Liver (tissue), 9 donors: ENCODE measurements around the gene IFNGR1. TPM values are rescaled to one million over a fixed set of nuclear protein-coding genes. Genes with fewer than 3 reads are reported as not detected.
A peak's percentile ranks its signal among the peaks of the same experiment; 100 is the strongest.

Source experiments
- DNase-seq: peaks from one replicate; pipeline ENCODE4 v3.0.0-alpha.2; 2017; ENCODE audit warnings: low spot score
- H3K27ac ChIP-seq, 2 donors: one replicate each; pipeline ENCODE4 v1.7.0; 2013; ENCODE audit warnings: inconsistent platforms in 2 of 2, low read length in 2 of 2, control low read depth in 1 of 2, low read depth in 1 of 2, mild to moderate bottlenecking in 1 of 2
- H3K27me3 ChIP-seq, 4 donors: one replicate each; pipeline versions ENCODE4 v1.6.1 to v1.7.0; 2013; ENCODE audit warnings: low read length in 3 of 4, inconsistent platforms in 1 of 4, mild to moderate bottlenecking in 1 of 4, moderate library complexity in 1 of 4; ENCODE audit not compliant: control insufficient read depth in 4 of 4, insufficient read depth in 4 of 4
- H3K36me3 ChIP-seq, 4 donors: one replicate each; pipeline versions ENCODE4 v1.6.1 to v1.7.0; 2013; ENCODE audit warnings: low read length in 3 of 4, mild to moderate bottlenecking in 3 of 4, low read depth in 1 of 4, moderate library complexity in 1 of 4; ENCODE audit not compliant: control insufficient read depth in 4 of 4, insufficient read depth in 3 of 4
- H3K4me1 ChIP-seq, 4 donors: one replicate each; pipeline versions ENCODE4 v1.6.1 to v1.7.0; 2013; ENCODE audit warnings: low read length in 3 of 4, mild to moderate bottlenecking in 3 of 4, moderate library complexity in 1 of 4; ENCODE audit not compliant: control insufficient read depth in 4 of 4, insufficient read depth in 4 of 4
- H3K4me3 ChIP-seq, 3 donors: one replicate each; pipeline versions ENCODE4 v1.6.1 to v1.7.0; 2013; ENCODE audit warnings: low read length in 3 of 3, control low read depth in 1 of 3, low read depth in 1 of 3, mild to moderate bottlenecking in 1 of 3
- H3K9ac ChIP-seq, 2 donors: one replicate each; pipeline ENCODE4 v1.7.0; 2013; ENCODE audit warnings: low read length in 2 of 2, mild to moderate bottlenecking in 2 of 2, moderate library complexity in 2 of 2, control low read depth in 1 of 2, low read depth in 1 of 2
- H3K9me3 ChIP-seq, 4 donors: one replicate each; pipeline versions ENCODE4 v1.6.1 to v1.7.0; 2013; ENCODE audit warnings: low read length in 3 of 4; ENCODE audit not compliant: control insufficient read depth in 4 of 4
- EGR1 ChIP-seq, 2 donors: IDR thresholded peaks; 2 replicates each; pipeline ENCODE4 v1.6.1; 2016 to 2018; ENCODE audit warnings: antibody characterized with exemption in 2 of 2, low read depth in 2 of 2
- FOXA2 ChIP-seq: IDR thresholded peaks from 2 replicates; pipeline ENCODE4 v1.6.1; 2016; ENCODE audit warnings: antibody characterized with exemption
- GABPA ChIP-seq, 2 donors: IDR thresholded peaks in 1 of 2; conservative IDR thresholded peaks in 1 of 2; 2 replicates each; pipeline ENCODE4 v1.6.1; 2016; ENCODE audit warnings: antibody characterized with exemption in 2 of 2, mild to moderate bottlenecking in 1 of 2, moderate library complexity in 1 of 2
- HNF4A ChIP-seq, 2 donors: conservative IDR thresholded peaks; 2 replicates each; pipeline ENCODE4 v1.6.1; 2016; ENCODE audit warnings: antibody characterized with exemption in 2 of 2, mild to moderate bottlenecking in 2 of 2
- HNF4G ChIP-seq: IDR thresholded peaks from 2 replicates; pipeline ENCODE4 v1.6.1; 2016; ENCODE audit warnings: antibody characterized with exemption
- JUND ChIP-seq, 2 donors: IDR thresholded peaks; 2 replicates each; pipeline ENCODE4 v1.6.1; 2016; ENCODE audit warnings: antibody characterized with exemption in 2 of 2
- NR2F2 ChIP-seq: IDR thresholded peaks from 2 replicates; pipeline ENCODE4 v1.6.1; 2016; ENCODE audit warnings: antibody characterized with exemption
- RAD21 ChIP-seq, 2 donors: IDR thresholded peaks; 2 replicates each; pipeline ENCODE4 v1.6.1; 2016; ENCODE audit warnings: antibody characterized with exemption in 2 of 2, mild to moderate bottlenecking in 2 of 2
- RXRA ChIP-seq, 2 donors: IDR thresholded peaks; 2 replicates each; pipeline ENCODE4 v1.6.1; 2017 to 2018; ENCODE audit warnings: antibody characterized with exemption in 2 of 2, mild to moderate bottlenecking in 1 of 2
- SP1 ChIP-seq: IDR thresholded peaks from 2 replicates; pipeline ENCODE4 v1.6.1; 2018; ENCODE audit warnings: antibody characterized with exemption, mild to moderate bottlenecking
- TAF1 ChIP-seq: conservative IDR thresholded peaks from 2 replicates; pipeline ENCODE4 v1.6.1; 2016; ENCODE audit warnings: antibody characterized with exemption, mild to moderate bottlenecking
- WGBS: extraction: QIAGEN DNeasy Blood & Tissue Kit; methylation state at CpG from one replicate; pipeline ENCODE4 v1.1.7; 2013; 5-methylcytosine and 5-hydroxymethylcytosine counted together
- polyA plus RNA-seq, 2 donors: library from polyadenylated mRNA; stranded (reverse) in 1 of 2; unstranded in 1 of 2; fragments of 200-250 nt in 1 of 2; fragments of >200 nt in 1 of 2; fragmentation: Nextera tagmentation in 1 of 2; extraction: Ambion mirVana in 1 of 2; gene quantifications; one replicate each; pipeline versions ENCODE4 v1.2.1 to v1.2.3, GENCODE V29; 2013 to 2015
- total RNA-seq, 2 donors: library from RNA; depleted of rRNA; stranded (reverse); fragments of >200 nt; gene quantifications; one replicate each; pipeline ENCODE4 v1.2.3, GENCODE V29; 2014
- TF ChIP-seq, protein P1 (sequence below): IDR thresholded peaks from 2 replicates; pipeline ENCODE4 v1.6.1; 2016; ENCODE audit warnings: antibody characterized with exemption
- TF ChIP-seq, protein P2 (sequence below): IDR thresholded peaks from 2 replicates; pipeline ENCODE4 v1.6.1; 2016; ENCODE audit warnings: antibody characterized with exemption, mild to moderate bottlenecking
- TF ChIP-seq, protein P3 (sequence below): IDR thresholded peaks from 2 replicates; pipeline ENCODE4 v1.6.1; 2016; ENCODE audit warnings: antibody characterized with exemption
- TF ChIP-seq, protein P4 (sequence below): IDR thresholded peaks from 2 replicates; pipeline ENCODE4 v1.6.1; 2016; ENCODE audit warnings: antibody characterized with exemption
- TF ChIP-seq, protein P5 (sequence below): fragments of 150-350 bp; IDR thresholded peaks from 2 replicates; pipeline ENCODE4 v1.5.1; 2017; ENCODE audit warnings: improper control_type of control experiment, low read depth, low read length; ENCODE audit not compliant: missing input control
- donor health status: healthy.
- donor health status: healthy.
- donor health status: healthy.
- donor health status: healthy.
- donor health status: healthy.

The IFNGR1 gene
- total and polyA plus RNA-seq, 4 donors: 33.9 to 57.8 (median 39.0) TPM

DNA sequence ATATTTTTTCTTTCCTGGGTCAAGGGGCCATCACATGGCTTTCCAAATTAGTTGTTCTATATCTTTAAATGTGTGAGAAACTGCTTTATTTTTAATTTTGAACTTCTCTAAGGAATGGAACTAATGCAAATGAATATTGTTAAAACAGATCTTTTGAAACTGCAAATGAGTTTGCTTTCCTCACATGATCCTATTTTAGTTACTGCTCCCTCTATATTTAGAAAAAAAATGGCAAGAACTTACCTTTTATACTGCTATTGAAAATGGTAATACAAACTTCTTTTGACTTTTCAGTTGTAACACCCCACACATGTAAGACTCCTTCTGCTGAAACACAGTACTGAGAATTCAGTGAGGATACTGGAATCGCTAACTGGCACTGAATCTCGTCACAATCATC, 15.9 kb downstream of the IFNGR1 start:
- 97% methylated on average over 2 of the region's 2 CpGs for WGBS
- TF ChIP-seq, protein P1, sequence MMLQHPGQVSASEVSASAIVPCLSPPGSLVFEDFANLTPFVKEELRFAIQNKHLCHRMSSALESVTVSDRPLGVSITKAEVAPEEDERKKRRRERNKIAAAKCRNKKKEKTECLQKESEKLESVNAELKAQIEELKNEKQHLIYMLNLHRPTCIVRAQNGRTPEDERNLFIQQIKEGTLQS: no peak
- TF ChIP-seq JUND (IDR thresholded peaks at IDR 0.05) (no peak), EGR1 (IDR thresholded peaks at IDR 0.05; ENCODE audit: low read depth in 2 of 2) (no peak), TAF1 (no peak), NR2F2 (no peak), SP1 (no peak), RXRA (IDR thresholded peaks at IDR 0.05) (no peak), FOXA2 (no peak), HNF4G (no peak), RAD21 (IDR thresholded peaks at IDR 0.05) (no peak), GABPA (IDR thresholded peaks at IDR 0.05 in 1 of 2, conservative IDR thresholded peaks at IDR 0.05 in 1 of 2) (no peak), HNF4A (conservative IDR thresholded peaks at IDR 0.05) (no peak)
- TF ChIP-seq, protein P2, sequence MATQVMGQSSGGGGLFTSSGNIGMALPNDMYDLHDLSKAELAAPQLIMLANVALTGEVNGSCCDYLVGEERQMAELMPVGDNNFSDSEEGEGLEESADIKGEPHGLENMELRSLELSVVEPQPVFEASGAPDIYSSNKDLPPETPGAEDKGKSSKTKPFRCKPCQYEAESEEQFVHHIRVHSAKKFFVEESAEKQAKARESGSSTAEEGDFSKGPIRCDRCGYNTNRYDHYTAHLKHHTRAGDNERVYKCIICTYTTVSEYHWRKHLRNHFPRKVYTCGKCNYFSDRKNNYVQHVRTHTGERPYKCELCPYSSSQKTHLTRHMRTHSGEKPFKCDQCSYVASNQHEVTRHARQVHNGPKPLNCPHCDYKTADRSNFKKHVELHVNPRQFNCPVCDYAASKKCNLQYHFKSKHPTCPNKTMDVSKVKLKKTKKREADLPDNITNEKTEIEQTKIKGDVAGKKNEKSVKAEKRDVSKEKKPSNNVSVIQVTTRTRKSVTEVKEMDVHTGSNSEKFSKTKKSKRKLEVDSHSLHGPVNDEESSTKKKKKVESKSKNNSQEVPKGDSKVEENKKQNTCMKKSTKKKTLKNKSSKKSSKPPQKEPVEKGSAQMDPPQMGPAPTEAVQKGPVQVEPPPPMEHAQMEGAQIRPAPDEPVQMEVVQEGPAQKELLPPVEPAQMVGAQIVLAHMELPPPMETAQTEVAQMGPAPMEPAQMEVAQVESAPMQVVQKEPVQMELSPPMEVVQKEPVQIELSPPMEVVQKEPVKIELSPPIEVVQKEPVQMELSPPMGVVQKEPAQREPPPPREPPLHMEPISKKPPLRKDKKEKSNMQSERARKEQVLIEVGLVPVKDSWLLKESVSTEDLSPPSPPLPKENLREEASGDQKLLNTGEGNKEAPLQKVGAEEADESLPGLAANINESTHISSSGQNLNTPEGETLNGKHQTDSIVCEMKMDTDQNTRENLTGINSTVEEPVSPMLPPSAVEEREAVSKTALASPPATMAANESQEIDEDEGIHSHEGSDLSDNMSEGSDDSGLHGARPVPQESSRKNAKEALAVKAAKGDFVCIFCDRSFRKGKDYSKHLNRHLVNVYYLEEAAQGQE: no peak
- TF ChIP-seq, protein P3, sequence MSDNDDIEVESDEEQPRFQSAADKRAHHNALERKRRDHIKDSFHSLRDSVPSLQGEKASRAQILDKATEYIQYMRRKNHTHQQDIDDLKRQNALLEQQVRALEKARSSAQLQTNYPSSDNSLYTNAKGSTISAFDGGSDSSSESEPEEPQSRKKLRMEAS: no peak
- TF ChIP-seq, protein P4, sequence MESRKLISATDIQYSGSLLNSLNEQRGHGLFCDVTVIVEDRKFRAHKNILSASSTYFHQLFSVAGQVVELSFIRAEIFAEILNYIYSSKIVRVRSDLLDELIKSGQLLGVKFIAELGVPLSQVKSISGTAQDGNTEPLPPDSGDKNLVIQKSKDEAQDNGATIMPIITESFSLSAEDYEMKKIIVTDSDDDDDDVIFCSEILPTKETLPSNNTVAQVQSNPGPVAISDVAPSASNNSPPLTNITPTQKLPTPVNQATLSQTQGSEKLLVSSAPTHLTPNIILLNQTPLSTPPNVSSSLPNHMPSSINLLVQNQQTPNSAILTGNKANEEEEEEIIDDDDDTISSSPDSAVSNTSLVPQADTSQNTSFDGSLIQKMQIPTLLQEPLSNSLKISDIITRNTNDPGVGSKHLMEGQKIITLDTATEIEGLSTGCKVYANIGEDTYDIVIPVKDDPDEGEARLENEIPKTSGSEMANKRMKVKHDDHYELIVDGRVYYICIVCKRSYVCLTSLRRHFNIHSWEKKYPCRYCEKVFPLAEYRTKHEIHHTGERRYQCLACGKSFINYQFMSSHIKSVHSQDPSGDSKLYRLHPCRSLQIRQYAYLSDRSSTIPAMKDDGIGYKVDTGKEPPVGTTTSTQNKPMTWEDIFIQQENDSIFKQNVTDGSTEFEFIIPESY: no peak
- TF ChIP-seq, protein P5, sequence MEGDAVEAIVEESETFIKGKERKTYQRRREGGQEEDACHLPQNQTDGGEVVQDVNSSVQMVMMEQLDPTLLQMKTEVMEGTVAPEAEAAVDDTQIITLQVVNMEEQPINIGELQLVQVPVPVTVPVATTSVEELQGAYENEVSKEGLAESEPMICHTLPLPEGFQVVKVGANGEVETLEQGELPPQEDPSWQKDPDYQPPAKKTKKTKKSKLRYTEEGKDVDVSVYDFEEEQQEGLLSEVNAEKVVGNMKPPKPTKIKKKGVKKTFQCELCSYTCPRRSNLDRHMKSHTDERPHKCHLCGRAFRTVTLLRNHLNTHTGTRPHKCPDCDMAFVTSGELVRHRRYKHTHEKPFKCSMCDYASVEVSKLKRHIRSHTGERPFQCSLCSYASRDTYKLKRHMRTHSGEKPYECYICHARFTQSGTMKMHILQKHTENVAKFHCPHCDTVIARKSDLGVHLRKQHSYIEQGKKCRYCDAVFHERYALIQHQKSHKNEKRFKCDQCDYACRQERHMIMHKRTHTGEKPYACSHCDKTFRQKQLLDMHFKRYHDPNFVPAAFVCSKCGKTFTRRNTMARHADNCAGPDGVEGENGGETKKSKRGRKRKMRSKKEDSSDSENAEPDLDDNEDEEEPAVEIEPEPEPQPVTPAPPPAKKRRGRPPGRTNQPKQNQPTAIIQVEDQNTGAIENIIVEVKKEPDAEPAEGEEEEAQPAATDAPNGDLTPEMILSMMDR: no peak
- no peak for DNase-seq
- H3K36me3 ChIP-seq: peaks cover 10 to 60% (median 43%) of the 10 kb centered on the region in 4 donors
- no peaks in the 10 kb centered on the region for H3K27me3 ChIP-seq
- no peak overlapping the region for H3K4me3 ChIP-seq
- H3K27ac ChIP-seq: no peak overlapping the region
- H3K4me1 ChIP-seq: peaks cover 0 to 1% (median 0%) of the 10 kb centered on the region in 4 donors
- H3K9me3 ChIP-seq: no peaks in the 10 kb centered on the region
- H3K9ac ChIP-seq: no peak overlapping the region

DNA sequence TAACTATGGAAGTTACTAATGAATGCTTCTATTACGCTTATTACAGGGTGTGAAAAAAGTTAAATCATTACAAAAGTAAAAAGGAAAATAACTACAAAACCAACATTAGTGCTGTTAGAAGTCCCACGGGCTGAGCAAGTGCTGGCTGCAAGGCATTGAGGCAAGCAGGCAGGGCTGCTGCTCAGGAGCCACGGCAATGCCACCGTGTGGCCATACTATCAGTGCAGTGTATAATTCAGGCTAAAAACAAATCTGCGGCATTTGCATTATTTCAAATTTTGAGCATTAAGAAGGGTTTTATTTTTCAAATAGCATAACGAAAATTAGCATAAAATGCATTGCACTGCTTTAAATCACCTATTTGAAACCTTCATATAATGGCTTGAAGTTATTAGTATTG, 17.1 kb downstream of the IFNGR1 start:
- Histone ChIP-seq H3K27ac (no peak overlapping the region), H3K27me3 (no peaks in the 10 kb centered on the region), H3K9ac (no peak overlapping the region), H3K4me3 (no peak overlapping the region), H3K4me1 (no peaks in the 10 kb centered on the region), H3K9me3 (no peaks in the 10 kb centered on the region), H3K36me3 (peaks cover 12 to 66% (median 53%) of the 10 kb centered on the region in 4 donors)
- DNase-seq: no peak
- TF ChIP-seq RAD21 (IDR thresholded peaks at IDR 0.05) (peak in 1 of 2 donors; percentile 22), RXRA (IDR thresholded peaks at IDR 0.05) (no peak)
- 96% methylated on average over 6 of the region's 6 CpGs for WGBS
